B cell (primary cell): ENCODE results near the gene OLFM3.

ENCODE experiments used
- EZH2 ChIP-seq: IDR thresholded peaks from 2 replicates; pipeline ENCODE4 v1.6.1; 2012; ENCODE audit warnings: borderline replicate concordance, low read depth, mild to moderate bottlenecking, moderate library complexity, low read length; ENCODE audit not compliant: insufficient read depth, poor library complexity, severe bottlenecking
- TF ChIP-seq, protein P1 (sequence below): fragments of 200-600 bp; IDR thresholded peaks from one replicate; pipeline ENCODE4 v1.8.0; 2022; ENCODE audit warnings: antibody characterized with exemption, mild to moderate bottlenecking

DNA sequence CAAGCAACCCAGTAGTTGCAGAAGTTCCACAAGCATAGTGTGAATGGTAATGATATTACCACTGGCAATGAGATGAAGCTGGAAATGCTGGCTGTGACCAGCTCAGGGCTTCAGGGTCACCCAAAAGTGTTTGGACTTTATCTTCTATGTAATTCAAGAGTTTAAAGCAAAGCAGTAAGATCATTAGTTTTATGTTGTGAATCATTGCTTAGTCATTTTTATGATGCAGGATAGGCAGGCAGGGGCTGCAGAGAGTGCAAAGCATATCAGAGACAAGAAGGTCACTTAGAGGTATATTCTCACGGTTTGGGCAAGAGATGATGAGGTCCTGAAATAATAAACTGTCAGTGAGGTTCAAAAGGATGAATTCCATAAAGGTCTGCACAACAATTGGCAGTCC is 147.4 kb downstream of the OLFM3 start:
- TF ChIP-seq, protein P1, sequence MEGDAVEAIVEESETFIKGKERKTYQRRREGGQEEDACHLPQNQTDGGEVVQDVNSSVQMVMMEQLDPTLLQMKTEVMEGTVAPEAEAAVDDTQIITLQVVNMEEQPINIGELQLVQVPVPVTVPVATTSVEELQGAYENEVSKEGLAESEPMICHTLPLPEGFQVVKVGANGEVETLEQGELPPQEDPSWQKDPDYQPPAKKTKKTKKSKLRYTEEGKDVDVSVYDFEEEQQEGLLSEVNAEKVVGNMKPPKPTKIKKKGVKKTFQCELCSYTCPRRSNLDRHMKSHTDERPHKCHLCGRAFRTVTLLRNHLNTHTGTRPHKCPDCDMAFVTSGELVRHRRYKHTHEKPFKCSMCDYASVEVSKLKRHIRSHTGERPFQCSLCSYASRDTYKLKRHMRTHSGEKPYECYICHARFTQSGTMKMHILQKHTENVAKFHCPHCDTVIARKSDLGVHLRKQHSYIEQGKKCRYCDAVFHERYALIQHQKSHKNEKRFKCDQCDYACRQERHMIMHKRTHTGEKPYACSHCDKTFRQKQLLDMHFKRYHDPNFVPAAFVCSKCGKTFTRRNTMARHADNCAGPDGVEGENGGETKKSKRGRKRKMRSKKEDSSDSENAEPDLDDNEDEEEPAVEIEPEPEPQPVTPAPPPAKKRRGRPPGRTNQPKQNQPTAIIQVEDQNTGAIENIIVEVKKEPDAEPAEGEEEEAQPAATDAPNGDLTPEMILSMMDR: no peak
- no peak for TF ChIP-seq EZH2
